ENCODE data around the gene FAM120B. TPM values are rescaled to one million over a fixed set of nuclear protein-coding genes. Genes with fewer than 3 reads are reported as not detected.

The FAM120B gene
- total RNA-seq, 1 experiment from 2014 or later: 15.2 TPM

DNA sequence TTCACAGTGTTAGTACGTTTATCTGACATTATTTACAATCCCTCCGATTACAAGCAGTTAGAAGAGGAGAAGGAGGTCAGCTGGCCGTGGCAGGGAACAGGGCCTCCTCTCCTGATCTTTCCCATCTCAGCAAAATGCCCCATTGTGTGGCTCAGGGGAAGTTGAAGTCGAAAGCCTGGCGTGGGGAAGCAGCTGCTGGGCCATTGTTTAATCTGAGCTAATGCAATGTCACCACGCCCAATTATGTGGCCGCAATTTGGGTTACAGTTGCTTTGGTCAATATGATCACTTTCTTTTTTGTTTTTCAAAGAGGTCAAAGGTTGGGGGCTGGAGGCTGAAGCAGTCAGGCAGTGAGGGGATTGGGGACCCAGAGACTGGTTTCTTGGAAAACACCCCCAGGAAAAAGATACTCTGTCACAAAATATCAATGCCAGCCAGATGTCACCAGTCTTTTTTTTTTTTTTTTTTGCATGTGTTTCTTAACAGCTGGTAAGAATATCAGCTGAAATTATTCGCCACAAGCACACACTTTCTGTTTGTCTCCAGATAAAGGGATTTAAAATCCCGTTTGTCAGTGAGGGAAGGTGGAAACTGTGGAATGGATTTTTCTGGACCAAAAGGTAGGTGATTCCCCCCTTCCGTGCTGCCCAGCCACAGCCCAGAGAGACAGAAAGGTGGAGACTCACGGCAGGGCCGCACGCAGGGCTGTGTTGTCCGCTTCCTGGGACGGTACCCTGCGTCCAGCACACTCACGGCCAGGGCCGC lies 40.3 kb upstream of the FAM120B start:
- DNase-seq (ENCODE audit: low spot score): no peak
- ChIA-PET POLR2A (interaction anchor here (0.6 kb wide), 1 partner anchor 187 kb away, joined by 3 read pairs; no protein-coding TSS in a partner anchor), CTCF (interaction anchor here (0.7 kb wide), 1 partner anchor 43 kb away, joined by 3 read pairs; no protein-coding TSS in a partner anchor)
- H3K4me1 Mint-ChIP-seq: peaks cover 19% of the 10 kb centered on the region
- H3K4me3 Mint-ChIP-seq: no peak overlapping the region
- no peaks in the 10 kb centered on the region for H3K27me3 Mint-ChIP-seq (ENCODE audit: low read depth)
- H3K9me3 Mint-ChIP-seq: no peaks in the 10 kb centered on the region
- H3K36me3 Mint-ChIP-seq: no peaks in the 10 kb centered on the region
- no peak overlapping the region; the same call in 1 of the 2 replicates for H3K27ac Mint-ChIP-seq
- TF ChIP-seq, protein P1, sequence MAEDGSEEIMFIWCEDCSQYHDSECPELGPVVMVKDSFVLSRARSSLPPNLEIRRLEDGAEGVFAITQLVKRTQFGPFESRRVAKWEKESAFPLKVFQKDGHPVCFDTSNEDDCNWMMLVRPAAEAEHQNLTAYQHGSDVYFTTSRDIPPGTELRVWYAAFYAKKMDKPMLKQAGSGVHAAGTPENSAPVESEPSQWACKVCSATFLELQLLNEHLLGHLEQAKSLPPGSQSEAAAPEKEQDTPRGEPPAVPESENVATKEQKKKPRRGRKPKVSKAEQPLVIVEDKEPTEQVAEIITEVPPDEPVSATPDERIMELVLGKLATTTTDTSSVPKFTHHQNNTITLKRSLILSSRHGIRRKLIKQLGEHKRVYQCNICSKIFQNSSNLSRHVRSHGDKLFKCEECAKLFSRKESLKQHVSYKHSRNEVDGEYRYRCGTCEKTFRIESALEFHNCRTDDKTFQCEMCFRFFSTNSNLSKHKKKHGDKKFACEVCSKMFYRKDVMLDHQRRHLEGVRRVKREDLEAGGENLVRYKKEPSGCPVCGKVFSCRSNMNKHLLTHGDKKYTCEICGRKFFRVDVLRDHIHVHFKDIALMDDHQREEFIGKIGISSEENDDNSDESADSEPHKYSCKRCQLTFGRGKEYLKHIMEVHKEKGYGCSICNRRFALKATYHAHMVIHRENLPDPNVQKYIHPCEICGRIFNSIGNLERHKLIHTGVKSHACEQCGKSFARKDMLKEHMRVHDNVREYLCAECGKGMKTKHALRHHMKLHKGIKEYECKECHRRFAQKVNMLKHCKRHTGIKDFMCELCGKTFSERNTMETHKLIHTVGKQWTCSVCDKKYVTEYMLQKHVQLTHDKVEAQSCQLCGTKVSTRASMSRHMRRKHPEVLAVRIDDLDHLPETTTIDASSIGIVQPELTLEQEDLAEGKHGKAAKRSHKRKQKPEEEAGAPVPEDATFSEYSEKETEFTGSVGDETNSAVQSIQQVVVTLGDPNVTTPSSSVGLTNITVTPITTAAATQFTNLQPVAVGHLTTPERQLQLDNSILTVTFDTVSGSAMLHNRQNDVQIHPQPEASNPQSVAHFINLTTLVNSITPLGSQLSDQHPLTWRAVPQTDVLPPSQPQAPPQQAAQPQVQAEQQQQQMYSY (CRISPR knock-in tag; IDR thresholded peaks at IDR 0.05): peak; percentile 59; the same call in 1 of the 2 replicates
- TF ChIP-seq, protein P2, sequence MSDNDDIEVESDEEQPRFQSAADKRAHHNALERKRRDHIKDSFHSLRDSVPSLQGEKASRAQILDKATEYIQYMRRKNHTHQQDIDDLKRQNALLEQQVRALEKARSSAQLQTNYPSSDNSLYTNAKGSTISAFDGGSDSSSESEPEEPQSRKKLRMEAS (CRISPR knock-in tag; IDR thresholded peaks at IDR 0.05): no peak
- ATAC-seq: no peak

DNA sequence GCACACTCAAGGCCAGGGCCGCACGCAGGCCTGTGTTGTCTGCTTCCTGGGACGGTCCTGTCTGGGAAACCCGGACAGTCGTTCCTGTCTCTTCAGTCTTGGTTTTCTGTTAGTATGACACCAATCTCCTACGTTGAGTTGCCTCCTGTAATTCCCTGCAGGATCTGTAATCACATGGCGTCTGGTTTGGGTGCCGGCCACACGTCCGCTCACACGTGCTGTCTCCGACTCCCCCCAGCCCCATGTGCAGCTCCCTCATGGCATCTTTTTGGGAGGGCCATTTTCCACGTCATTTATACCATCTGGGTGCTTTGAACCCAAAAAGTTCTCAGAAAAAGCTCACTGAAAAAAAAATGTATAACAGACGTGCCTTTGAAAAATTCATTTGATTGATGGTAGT lies 38.9 kb upstream of the FAM120B start:
- DNase-seq (ENCODE audit: low spot score): no peak
- ChIA-PET CTCF (no interaction called here), POLR2A (no interaction called here)
- no peak overlapping the region for H3K27ac Mint-ChIP-seq
- H3K27me3 Mint-ChIP-seq (ENCODE audit: low read depth): no peaks in the 10 kb centered on the region
- ATAC-seq: no peak
- H3K4me3 Mint-ChIP-seq: no peak overlapping the region
- TF ChIP-seq ZNF121 (CRISPR knock-in tag; IDR thresholded peaks at IDR 0.05) (no peak), NR2C2 (CRISPR knock-in tag; IDR thresholded peaks at IDR 0.05) (no peak), ZNF423 (CRISPR knock-in tag; IDR thresholded peaks at IDR 0.05) (no peak), NR3C1 (CRISPR knock-in tag; conservative IDR thresholded peaks at IDR 0.05; ENCODE audit: low read depth) (no peak), NFYB (CRISPR knock-in tag; conservative IDR thresholded peaks at IDR 0.05; ENCODE audit: low read depth) (no peak), CREB1 (CRISPR knock-in tag; IDR thresholded peaks at IDR 0.05) (no peak), ZNF317 (CRISPR knock-in tag; IDR thresholded peaks at IDR 0.05; ENCODE audit: borderline replicate concordance, low read depth) (no peak), IRF2 (CRISPR knock-in tag; IDR thresholded peaks at IDR 0.05; ENCODE audit: borderline replicate concordance, low read depth) (no peak), ZNF232 (CRISPR knock-in tag; IDR thresholded peaks at IDR 0.05) (no peak), FOXP1 (CRISPR knock-in tag; IDR thresholded peaks at IDR 0.05; ENCODE audit: borderline replicate concordance) (no peak), ZNF219 (CRISPR knock-in tag; IDR thresholded peaks at IDR 0.05; ENCODE audit: borderline replicate concordance) (no peak), ZNF138 (CRISPR knock-in tag; conservative IDR thresholded peaks at IDR 0.05) (no peak), CBFB (CRISPR knock-in tag; IDR thresholded peaks at IDR 0.05; ENCODE audit: low read depth) (no peak), ZNF396 (CRISPR knock-in tag; IDR thresholded peaks at IDR 0.05; ENCODE audit: borderline replicate concordance) (no peak), TEAD1 (CRISPR knock-in tag; IDR thresholded peaks at IDR 0.05) (no peak)
- TF ChIP-seq, protein P3, sequence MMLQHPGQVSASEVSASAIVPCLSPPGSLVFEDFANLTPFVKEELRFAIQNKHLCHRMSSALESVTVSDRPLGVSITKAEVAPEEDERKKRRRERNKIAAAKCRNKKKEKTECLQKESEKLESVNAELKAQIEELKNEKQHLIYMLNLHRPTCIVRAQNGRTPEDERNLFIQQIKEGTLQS (CRISPR knock-in tag; conservative IDR thresholded peaks at IDR 0.05): no peak
- TF ChIP-seq, protein P4, sequence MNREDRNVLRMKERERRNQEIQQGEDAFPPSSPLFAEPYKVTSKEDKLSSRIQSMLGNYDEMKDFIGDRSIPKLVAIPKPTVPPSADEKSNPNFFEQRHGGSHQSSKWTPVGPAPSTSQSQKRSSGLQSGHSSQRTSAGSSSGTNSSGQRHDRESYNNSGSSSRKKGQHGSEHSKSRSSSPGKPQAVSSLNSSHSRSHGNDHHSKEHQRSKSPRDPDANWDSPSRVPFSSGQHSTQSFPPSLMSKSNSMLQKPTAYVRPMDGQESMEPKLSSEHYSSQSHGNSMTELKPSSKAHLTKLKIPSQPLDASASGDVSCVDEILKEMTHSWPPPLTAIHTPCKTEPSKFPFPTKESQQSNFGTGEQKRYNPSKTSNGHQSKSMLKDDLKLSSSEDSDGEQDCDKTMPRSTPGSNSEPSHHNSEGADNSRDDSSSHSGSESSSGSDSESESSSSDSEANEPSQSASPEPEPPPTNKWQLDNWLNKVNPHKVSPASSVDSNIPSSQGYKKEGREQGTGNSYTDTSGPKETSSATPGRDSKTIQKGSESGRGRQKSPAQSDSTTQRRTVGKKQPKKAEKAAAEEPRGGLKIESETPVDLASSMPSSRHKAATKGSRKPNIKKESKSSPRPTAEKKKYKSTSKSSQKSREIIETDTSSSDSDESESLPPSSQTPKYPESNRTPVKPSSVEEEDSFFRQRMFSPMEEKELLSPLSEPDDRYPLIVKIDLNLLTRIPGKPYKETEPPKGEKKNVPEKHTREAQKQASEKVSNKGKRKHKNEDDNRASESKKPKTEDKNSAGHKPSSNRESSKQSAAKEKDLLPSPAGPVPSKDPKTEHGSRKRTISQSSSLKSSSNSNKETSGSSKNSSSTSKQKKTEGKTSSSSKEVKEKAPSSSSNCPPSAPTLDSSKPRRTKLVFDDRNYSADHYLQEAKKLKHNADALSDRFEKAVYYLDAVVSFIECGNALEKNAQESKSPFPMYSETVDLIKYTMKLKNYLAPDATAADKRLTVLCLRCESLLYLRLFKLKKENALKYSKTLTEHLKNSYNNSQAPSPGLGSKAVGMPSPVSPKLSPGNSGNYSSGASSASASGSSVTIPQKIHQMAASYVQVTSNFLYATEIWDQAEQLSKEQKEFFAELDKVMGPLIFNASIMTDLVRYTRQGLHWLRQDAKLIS (CRISPR knock-in tag; IDR thresholded peaks at IDR 0.05; ENCODE audit: borderline replicate concordance): no peak
- TF ChIP-seq, protein P5, sequence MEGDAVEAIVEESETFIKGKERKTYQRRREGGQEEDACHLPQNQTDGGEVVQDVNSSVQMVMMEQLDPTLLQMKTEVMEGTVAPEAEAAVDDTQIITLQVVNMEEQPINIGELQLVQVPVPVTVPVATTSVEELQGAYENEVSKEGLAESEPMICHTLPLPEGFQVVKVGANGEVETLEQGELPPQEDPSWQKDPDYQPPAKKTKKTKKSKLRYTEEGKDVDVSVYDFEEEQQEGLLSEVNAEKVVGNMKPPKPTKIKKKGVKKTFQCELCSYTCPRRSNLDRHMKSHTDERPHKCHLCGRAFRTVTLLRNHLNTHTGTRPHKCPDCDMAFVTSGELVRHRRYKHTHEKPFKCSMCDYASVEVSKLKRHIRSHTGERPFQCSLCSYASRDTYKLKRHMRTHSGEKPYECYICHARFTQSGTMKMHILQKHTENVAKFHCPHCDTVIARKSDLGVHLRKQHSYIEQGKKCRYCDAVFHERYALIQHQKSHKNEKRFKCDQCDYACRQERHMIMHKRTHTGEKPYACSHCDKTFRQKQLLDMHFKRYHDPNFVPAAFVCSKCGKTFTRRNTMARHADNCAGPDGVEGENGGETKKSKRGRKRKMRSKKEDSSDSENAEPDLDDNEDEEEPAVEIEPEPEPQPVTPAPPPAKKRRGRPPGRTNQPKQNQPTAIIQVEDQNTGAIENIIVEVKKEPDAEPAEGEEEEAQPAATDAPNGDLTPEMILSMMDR (IDR thresholded peaks at IDR 0.05): no peak
- no peaks in the 10 kb centered on the region for H3K9me3 Mint-ChIP-seq
- H3K4me1 Mint-ChIP-seq: peaks cover 19% of the 10 kb centered on the region
- H3K36me3 Mint-ChIP-seq: no peaks in the 10 kb centered on the region

All from WTC11 (cell line).